Measurements from ENCODE around the gene PRKCSH. TPM values are rescaled to one million over a fixed set of nuclear protein-coding genes. Genes with fewer than 3 reads are reported as not detected.

The PRKCSH gene
- total and polyA plus RNA-seq, 10 of the 15 experiments (the other 5 are each of a cell fraction or from before 2014, with no cell fraction given), result 1.1 to 280 (median 44.1) TPM

DNA sequence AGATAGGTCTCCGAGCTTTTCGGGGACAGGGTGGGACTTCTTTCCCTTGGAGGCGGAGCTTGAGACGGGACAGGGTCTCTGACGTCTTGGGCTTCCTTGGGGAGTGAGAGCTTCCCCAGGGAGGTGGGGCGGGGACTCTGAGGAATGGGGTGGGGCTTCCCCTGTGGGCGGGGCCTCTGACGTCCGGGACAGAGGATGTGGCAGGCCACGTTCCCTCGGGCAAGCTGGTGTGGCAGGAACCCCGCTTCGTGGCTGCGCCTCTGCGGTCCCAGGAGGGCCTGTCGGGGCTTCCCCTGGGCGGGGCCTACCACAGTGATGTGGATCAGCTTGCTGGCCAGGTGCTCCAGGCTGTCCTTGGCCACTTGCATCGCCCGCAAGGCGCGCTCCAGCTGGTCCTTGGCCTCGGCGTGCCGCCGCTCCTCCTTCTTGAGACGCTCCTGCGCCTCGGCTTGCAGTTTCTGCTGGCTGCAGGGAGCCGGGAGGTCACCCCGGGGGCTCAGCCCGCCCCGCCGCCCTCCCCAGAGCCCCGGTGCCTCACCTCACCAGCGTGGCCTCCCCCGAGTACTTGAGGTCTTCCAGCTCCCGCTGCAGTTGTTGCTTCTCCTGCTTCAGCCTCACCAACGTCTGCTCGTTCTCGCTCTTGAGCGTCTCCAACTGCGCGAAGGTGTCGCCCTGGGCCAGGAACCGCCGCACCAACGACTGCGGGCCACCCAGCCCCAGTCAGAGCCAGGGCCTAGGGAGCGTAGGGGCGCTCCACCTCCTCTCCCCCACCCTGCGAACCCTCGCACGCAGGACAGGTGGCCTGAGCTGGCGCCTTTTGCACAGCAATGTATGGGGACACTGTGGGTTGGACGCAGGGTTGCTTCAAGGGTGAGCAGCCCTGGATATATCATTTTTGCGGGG, 13.0 kb upstream of the PRKCSH start (continued):
- TF ChIP-seq, protein P1, sequence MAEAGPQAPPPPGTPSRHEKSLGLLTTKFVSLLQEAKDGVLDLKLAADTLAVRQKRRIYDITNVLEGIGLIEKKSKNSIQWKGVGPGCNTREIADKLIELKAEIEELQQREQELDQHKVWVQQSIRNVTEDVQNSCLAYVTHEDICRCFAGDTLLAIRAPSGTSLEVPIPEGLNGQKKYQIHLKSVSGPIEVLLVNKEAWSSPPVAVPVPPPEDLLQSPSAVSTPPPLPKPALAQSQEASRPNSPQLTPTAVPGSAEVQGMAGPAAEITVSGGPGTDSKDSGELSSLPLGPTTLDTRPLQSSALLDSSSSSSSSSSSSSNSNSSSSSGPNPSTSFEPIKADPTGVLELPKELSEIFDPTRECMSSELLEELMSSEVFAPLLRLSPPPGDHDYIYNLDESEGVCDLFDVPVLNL (IDR thresholded peaks at IDR 0.05; ENCODE audit: low read depth, low read length), result no peak
- TF ChIP-seq HDAC6 (IDR thresholded peaks at IDR 0.05; ENCODE audit: unreplicated experiment), result peak; percentile 70
- TF ChIP-seq, protein P2, sequence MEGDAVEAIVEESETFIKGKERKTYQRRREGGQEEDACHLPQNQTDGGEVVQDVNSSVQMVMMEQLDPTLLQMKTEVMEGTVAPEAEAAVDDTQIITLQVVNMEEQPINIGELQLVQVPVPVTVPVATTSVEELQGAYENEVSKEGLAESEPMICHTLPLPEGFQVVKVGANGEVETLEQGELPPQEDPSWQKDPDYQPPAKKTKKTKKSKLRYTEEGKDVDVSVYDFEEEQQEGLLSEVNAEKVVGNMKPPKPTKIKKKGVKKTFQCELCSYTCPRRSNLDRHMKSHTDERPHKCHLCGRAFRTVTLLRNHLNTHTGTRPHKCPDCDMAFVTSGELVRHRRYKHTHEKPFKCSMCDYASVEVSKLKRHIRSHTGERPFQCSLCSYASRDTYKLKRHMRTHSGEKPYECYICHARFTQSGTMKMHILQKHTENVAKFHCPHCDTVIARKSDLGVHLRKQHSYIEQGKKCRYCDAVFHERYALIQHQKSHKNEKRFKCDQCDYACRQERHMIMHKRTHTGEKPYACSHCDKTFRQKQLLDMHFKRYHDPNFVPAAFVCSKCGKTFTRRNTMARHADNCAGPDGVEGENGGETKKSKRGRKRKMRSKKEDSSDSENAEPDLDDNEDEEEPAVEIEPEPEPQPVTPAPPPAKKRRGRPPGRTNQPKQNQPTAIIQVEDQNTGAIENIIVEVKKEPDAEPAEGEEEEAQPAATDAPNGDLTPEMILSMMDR (IDR thresholded peaks at IDR 0.05 in 2 of 3, conservative IDR thresholded peaks at IDR 0.05 in 1 of 3; ENCODE audit: control insufficient read depth in 2 of 3, extremely low read depth in 1 of 3, insufficient read depth in 1 of 3, low read depth in 3 of 3, low read length in 3 of 3), result no peak
- TF ChIP-seq FOS (IDR thresholded peaks at IDR 0.05; ENCODE audit: borderline replicate concordance, extremely low read depth, insufficient read length), result no peak
- TF ChIP-seq SREBF2 (IDR thresholded peaks at IDR 0.05; ENCODE audit: low read length), result no peak
- TF ChIP-seq BMI1 (IDR thresholded peaks at IDR 0.05; ENCODE audit: borderline replicate concordance), result no peak
- TF ChIP-seq, protein P3, sequence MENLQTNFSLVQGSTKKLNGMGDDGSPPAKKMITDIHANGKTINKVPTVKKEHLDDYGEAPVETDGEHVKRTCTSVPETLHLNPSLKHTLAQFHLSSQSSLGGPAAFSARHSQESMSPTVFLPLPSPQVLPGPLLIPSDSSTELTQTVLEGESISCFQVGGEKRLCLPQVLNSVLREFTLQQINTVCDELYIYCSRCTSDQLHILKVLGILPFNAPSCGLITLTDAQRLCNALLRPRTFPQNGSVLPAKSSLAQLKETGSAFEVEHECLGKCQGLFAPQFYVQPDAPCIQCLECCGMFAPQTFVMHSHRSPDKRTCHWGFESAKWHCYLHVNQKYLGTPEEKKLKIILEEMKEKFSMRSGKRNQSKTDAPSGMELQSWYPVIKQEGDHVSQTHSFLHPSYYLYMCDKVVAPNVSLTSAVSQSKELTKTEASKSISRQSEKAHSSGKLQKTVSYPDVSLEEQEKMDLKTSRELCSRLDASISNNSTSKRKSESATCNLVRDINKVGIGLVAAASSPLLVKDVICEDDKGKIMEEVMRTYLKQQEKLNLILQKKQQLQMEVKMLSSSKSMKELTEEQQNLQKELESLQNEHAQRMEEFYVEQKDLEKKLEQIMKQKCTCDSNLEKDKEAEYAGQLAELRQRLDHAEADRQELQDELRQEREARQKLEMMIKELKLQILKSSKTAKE (IDR thresholded peaks at IDR 0.05; ENCODE audit: low read depth, poor library complexity, severe bottlenecking), result no peak
- no peak for TF ChIP-seq SREBF1 (IDR thresholded peaks at IDR 0.05; ENCODE audit: low read length)
- TF ChIP-seq GATAD2B (conservative IDR thresholded peaks at IDR 0.05; ENCODE audit: low read depth), result peak; percentile 51
- peak; percentile 54 for TF ChIP-seq CREB1 (IDR thresholded peaks at IDR 0.05; ENCODE audit: low read depth)
- no peak for TF ChIP-seq RCOR1 (conservative IDR thresholded peaks at IDR 0.05; ENCODE audit: low read depth, low read length)
- TF ChIP-seq ZNF274 (IDR thresholded peaks at IDR 0.05; ENCODE audit: insufficient read depth, insufficient read length), result no peak
- no peak for TF ChIP-seq CBX5 (IDR thresholded peaks at IDR 0.05; ENCODE audit: low read depth)
- TF ChIP-seq NR2F1 (conservative IDR thresholded peaks at IDR 0.05), result 0 out of 2 replicates have a peak, but pooled peaks have one; percentile 24
- no peak for TF ChIP-seq NBN (IDR thresholded peaks at IDR 0.05)
- TF ChIP-seq MYC (IDR thresholded peaks at IDR 0.05; ENCODE audit: insufficient read depth, insufficient read length, insufficient replicate concordance, low read length, severe bottlenecking), result no peak
- no peak for TF ChIP-seq PML (IDR thresholded peaks at IDR 0.05; ENCODE audit: low read length)
- TF ChIP-seq, protein P4, sequence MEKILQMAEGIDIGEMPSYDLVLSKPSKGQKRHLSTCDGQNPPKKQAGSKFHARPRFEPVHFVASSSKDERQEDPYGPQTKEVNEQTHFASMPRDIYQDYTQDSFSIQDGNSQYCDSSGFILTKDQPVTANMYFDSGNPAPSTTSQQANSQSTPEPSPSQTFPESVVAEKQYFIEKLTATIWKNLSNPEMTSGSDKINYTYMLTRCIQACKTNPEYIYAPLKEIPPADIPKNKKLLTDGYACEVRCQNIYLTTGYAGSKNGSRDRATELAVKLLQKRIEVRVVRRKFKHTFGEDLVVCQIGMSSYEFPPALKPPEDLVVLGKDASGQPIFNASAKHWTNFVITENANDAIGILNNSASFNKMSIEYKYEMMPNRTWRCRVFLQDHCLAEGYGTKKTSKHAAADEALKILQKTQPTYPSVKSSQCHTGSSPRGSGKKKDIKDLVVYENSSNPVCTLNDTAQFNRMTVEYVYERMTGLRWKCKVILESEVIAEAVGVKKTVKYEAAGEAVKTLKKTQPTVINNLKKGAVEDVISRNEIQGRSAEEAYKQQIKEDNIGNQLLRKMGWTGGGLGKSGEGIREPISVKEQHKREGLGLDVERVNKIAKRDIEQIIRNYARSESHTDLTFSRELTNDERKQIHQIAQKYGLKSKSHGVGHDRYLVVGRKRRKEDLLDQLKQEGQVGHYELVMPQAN (conservative IDR thresholded peaks at IDR 0.05), result no peak
- TF ChIP-seq ZNF207 (IDR thresholded peaks at IDR 0.05; ENCODE audit: borderline replicate concordance), result no peak
- TF ChIP-seq FOXK2 (IDR thresholded peaks at IDR 0.05), result no peak
- TF ChIP-seq, protein P5, sequence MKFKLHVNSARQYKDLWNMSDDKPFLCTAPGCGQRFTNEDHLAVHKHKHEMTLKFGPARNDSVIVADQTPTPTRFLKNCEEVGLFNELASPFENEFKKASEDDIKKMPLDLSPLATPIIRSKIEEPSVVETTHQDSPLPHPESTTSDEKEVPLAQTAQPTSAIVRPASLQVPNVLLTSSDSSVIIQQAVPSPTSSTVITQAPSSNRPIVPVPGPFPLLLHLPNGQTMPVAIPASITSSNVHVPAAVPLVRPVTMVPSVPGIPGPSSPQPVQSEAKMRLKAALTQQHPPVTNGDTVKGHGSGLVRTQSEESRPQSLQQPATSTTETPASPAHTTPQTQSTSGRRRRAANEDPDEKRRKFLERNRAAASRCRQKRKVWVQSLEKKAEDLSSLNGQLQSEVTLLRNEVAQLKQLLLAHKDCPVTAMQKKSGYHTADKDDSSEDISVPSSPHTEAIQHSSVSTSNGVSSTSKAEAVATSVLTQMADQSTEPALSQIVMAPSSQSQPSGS (IDR thresholded peaks at IDR 0.05; ENCODE audit: low read length), result no peak
- peak in 1 of 2 experiments; percentile 51; a peak in 1 of 4 replicates for TF ChIP-seq IKZF2 (IDR thresholded peaks at IDR 0.05)

Data from GM12878 (cell line).